NCI-H524 treated with DMSO at 0.1 percent for 48 hours (cell line): ENCODE results near the gene COL7A1.

Experiments
- DNase-seq: peaks from one replicate; lab custom pipeline; 2025; lab: John Stamatoyannopoulos, UW

COL7A1 gene

GRCh38 chr3:48591886-48592518 lies 3.1 kb downstream of the COL7A1 start:
- no peak for DNase-seq

- no peak for DNase-seq
Observed at GRCh38 chr3:48591436-48591835, 3.7 kb downstream of the COL7A1 start.

GRCh38 chr3:48588230-48588629 lies 6.9 kb downstream of the COL7A1 start:
- no peak for DNase-seq

GRCh38 chr3:48587686-48588085 lies 7.4 kb downstream of the COL7A1 start:
- no peak for DNase-seq

GRCh38 chr3:48585411-48585810 lies 9.7 kb downstream of the COL7A1 start:
- no peak for DNase-seq

- no peak for DNase-seq
Observed at GRCh38 chr3:48584836-48585235, 10.3 kb downstream of the COL7A1 start.

GRCh38 chr3:48581621-48582481 lies 13.3 kb downstream of the COL7A1 start:
- DNase-seq, result no peak

GRCh38 chr3:48576647-48577046 lies 18.5 kb downstream of the COL7A1 start:
- DNase-seq, result no peak

- DNase-seq, result no peak
Observed at GRCh38 chr3:48575366-48575765, 19.8 kb downstream of the COL7A1 start.

GRCh38 chr3:48573973-48574585 lies 21.1 kb downstream of the COL7A1 start:
- DNase-seq, result no peak

- no peak for DNase-seq
Observed at GRCh38 chr3:48572517-48572916, 22.6 kb downstream of the COL7A1 start.

GRCh38 chr3:48571938-48572337 lies 23.2 kb downstream of the COL7A1 start:
- DNase-seq, result no peak

GRCh38 chr3:48569808-48570450 lies 25.2 kb downstream of the COL7A1 start:
- no peak for DNase-seq

- no peak for DNase-seq
Observed at GRCh38 chr3:48569400-48569799, 25.7 kb downstream of the COL7A1 start.

- DNase-seq, result no peak
Observed at GRCh38 chr3:48568476-48568875, 26.7 kb downstream of the COL7A1 start.

- no peak for DNase-seq
Observed at GRCh38 chr3:48567500-48567899, 27.6 kb downstream of the COL7A1 start.

GRCh38 chr3:48567090-48567489 lies 28.0 kb downstream of the COL7A1 start:
- no peak for DNase-seq

- no peak for DNase-seq
Observed at GRCh38 chr3:48566401-48566760, 28.7 kb downstream of the COL7A1 start.

- no peak for DNase-seq
Observed at GRCh38 chr3:48565591-48566400, 29.3 kb downstream of the COL7A1 start.

GRCh38 chr3:48565186-48565585 lies 29.9 kb downstream of the COL7A1 start:
- DNase-seq, result no peak

- DNase-seq, result no peak
Observed at GRCh38 chr3:48564667-48565066, 30.5 kb downstream of the COL7A1 start.

GRCh38 chr3:48564022-48564421 lies 31.1 kb downstream of the COL7A1 start:
- no peak for DNase-seq
